ENCODE data around the gene LNX2.

- TF ChIP-seq CTCF (IDR thresholded peaks at IDR 0.05; ENCODE audit: low read depth, low read length) (no peak), EZH2phosphoT487 (IDR thresholded peaks at IDR 0.05; ENCODE audit: low read depth) (no peak)
Observed at GRCh38 chr13:27592865-27593264, 27.5 kb downstream of the LNX2 start.
